Fibroblast of lung (primary cell): ENCODE results near the gene POPDC3. TPM values are rescaled to one million over a fixed set of nuclear protein-coding genes. Genes with fewer than 3 reads are reported as not detected.

Source experiments
- DNase-seq, 2 donors: peaks; one replicate each; pipeline versions ENCODE4 v3.0.0 to v3.0.0-alpha.2; 2010; ENCODE audit warnings: low read depth in 2 of 2
- H2AFZ ChIP-seq: 2 replicates; pipeline ENCODE4 v1.5.1; 2012; ENCODE audit warnings: low read length, control low read depth, inconsistent platforms
- H3K27ac ChIP-seq: 2 replicates; pipeline ENCODE4 v1.5.1; 2011; ENCODE audit warnings: low read length, control low read depth; ENCODE audit not compliant: insufficient read depth
- H3K27me3 ChIP-seq: 2 replicates; pipeline ENCODE4 v1.5.1; 2011; ENCODE audit warnings: mild to moderate bottlenecking, low read length; ENCODE audit not compliant: control insufficient read depth, insufficient read depth
- H3K36me3 ChIP-seq: 2 replicates; pipeline ENCODE4 v1.5.1; 2011; ENCODE audit warnings: low read length; ENCODE audit not compliant: control insufficient read depth, insufficient read depth
- H3K4me1 ChIP-seq: 2 replicates; pipeline ENCODE4 v1.5.1; 2011; ENCODE audit warnings: low read length; ENCODE audit not compliant: control insufficient read depth, insufficient read depth; ENCODE audit errors: extremely low read depth
- H3K4me2 ChIP-seq: 2 replicates; pipeline ENCODE4 v1.5.1; 2011; ENCODE audit warnings: low read length, control low read depth; ENCODE audit not compliant: insufficient read depth; ENCODE audit errors: extremely low read depth
- H3K4me3 ChIP-seq, 4 experiments: fragments of 200-600 bp in 1 of 4; sonication (generic) in 1 of 4; replicated peaks in 1 of 4; 2 replicates each; pipeline ENCODE4 v1.5.1; 2011 to 2016; ENCODE audit warnings: low read length in 4 of 4, low read depth in 3 of 4, mild to moderate bottlenecking in 3 of 4, control low read depth in 2 of 4, inconsistent platforms in 1 of 4, mixed read lengths in 1 of 4; ENCODE audit not compliant: insufficient read depth in 1 of 4; ENCODE audit errors: control extremely low read depth in 1 of 4
- H3K79me2 ChIP-seq: 2 replicates; pipeline ENCODE4 v1.5.1; 2012; ENCODE audit warnings: mild to moderate bottlenecking, low read length, inconsistent platforms; ENCODE audit not compliant: control insufficient read depth, insufficient read depth
- H3K9ac ChIP-seq: 2 replicates; pipeline ENCODE4 v1.5.1; 2011; ENCODE audit warnings: mild to moderate bottlenecking, low read length, control low read depth; ENCODE audit not compliant: insufficient read depth
- H3K9me3 ChIP-seq: 2 replicates; pipeline ENCODE4 v1.5.1; 2012; ENCODE audit warnings: low read depth, low read length; ENCODE audit not compliant: control insufficient read depth, insufficient read depth
- H4K20me1 ChIP-seq: 2 replicates; pipeline ENCODE4 v1.5.1; 2011; ENCODE audit warnings: low read length; ENCODE audit not compliant: control insufficient read depth, insufficient read depth; ENCODE audit errors: extremely low read depth
- EZH2 ChIP-seq: IDR thresholded peaks from 2 replicates; pipeline ENCODE4 v1.5.1; 2012; ENCODE audit warnings: low read length, control low read depth, mild to moderate bottlenecking; ENCODE audit errors: missing control alignments
- polyA plus RNA-seq, 2 donors: library from polyadenylated mRNA; depleted of rRNA in 1 of 2; stranded (reverse) in 1 of 2; unstranded in 1 of 2; fragments of >200 nt; gene quantifications; 2 replicates each; pipeline ENCODE4 v1.2.1, GENCODE V29; 2011 to 2012; ENCODE audit warnings: missing spikeins in 1 of 2
- total RNA-seq: library from RNA; depleted of rRNA; stranded (reverse); fragments of >200 nt; gene quantifications from 2 replicates; pipeline ENCODE4 v1.2.1, GENCODE V29; 2014
- TF ChIP-seq, protein P1 (sequence below), 2 donors: IDR thresholded peaks in 1 of 2; conservative IDR thresholded peaks in 1 of 2; 1 replicate in 1 of 2; 2 replicates in 1 of 2; pipeline ENCODE4 v1.5.1; 2011 to 2012; ENCODE audit warnings: low read length in 2 of 2, control low read depth in 1 of 2, inconsistent platforms in 1 of 2, low read depth in 1 of 2, mild to moderate bottlenecking in 1 of 2

The POPDC3 gene
- total and polyA plus RNA-seq, 2 donors (not counting 1 experiment from before 2014, with no cell fraction given), result 14.2 to 18.1 TPM

DNA sequence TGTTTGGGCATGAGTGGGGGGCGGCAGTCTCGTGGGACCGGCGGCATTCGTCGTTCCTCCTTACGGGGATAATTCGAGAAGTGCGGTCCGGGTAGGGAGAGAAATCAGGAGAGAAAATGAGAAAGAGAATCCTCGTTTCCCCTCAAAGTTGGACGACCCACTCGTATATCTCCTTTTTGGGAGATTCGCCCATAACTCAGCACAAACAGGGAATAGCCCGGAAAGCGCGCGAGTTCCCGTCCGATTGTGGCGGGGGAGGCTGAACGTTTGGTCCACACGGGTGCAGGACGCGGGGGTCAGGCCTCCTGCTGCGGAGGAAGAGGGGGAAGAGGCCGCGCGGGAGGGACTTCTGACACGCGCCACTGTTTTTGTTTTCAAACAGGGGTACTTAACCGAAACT is 42.4 kb downstream of the POPDC3 start:
- H2AFZ ChIP-seq, result peak overlapping the region; percentile 82
- H3K4me1 ChIP-seq, result no peaks in the 10 kb centered on the region
- peak overlapping the region; percentile 72 for H3K9ac ChIP-seq
- peak overlapping the region; percentile 98 for H3K4me2 ChIP-seq
- no peaks in the 10 kb centered on the region for H3K79me2 ChIP-seq
- no peaks in the 10 kb centered on the region for H3K27me3 ChIP-seq
- no peak overlapping the region for H3K27ac ChIP-seq
- TF ChIP-seq EZH2, result no peak
- TF ChIP-seq, protein P1, sequence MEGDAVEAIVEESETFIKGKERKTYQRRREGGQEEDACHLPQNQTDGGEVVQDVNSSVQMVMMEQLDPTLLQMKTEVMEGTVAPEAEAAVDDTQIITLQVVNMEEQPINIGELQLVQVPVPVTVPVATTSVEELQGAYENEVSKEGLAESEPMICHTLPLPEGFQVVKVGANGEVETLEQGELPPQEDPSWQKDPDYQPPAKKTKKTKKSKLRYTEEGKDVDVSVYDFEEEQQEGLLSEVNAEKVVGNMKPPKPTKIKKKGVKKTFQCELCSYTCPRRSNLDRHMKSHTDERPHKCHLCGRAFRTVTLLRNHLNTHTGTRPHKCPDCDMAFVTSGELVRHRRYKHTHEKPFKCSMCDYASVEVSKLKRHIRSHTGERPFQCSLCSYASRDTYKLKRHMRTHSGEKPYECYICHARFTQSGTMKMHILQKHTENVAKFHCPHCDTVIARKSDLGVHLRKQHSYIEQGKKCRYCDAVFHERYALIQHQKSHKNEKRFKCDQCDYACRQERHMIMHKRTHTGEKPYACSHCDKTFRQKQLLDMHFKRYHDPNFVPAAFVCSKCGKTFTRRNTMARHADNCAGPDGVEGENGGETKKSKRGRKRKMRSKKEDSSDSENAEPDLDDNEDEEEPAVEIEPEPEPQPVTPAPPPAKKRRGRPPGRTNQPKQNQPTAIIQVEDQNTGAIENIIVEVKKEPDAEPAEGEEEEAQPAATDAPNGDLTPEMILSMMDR (conservative IDR thresholded peaks at IDR 0.05 in 1 of 2, IDR thresholded peaks at IDR 0.05 in 1 of 2; ENCODE audit: low read depth in 1 of 2, low read length in 2 of 2), result no peak
- no peaks in the 10 kb centered on the region for H4K20me1 ChIP-seq
- no peaks in the 10 kb centered on the region for H3K36me3 ChIP-seq
- peak overlapping the region; percentile 68 to 83 (median 69) for H3K4me3 ChIP-seq
- peak; percentile 12 to 17 for DNase-seq
- no peaks in the 10 kb centered on the region for H3K9me3 ChIP-seq

DNA sequence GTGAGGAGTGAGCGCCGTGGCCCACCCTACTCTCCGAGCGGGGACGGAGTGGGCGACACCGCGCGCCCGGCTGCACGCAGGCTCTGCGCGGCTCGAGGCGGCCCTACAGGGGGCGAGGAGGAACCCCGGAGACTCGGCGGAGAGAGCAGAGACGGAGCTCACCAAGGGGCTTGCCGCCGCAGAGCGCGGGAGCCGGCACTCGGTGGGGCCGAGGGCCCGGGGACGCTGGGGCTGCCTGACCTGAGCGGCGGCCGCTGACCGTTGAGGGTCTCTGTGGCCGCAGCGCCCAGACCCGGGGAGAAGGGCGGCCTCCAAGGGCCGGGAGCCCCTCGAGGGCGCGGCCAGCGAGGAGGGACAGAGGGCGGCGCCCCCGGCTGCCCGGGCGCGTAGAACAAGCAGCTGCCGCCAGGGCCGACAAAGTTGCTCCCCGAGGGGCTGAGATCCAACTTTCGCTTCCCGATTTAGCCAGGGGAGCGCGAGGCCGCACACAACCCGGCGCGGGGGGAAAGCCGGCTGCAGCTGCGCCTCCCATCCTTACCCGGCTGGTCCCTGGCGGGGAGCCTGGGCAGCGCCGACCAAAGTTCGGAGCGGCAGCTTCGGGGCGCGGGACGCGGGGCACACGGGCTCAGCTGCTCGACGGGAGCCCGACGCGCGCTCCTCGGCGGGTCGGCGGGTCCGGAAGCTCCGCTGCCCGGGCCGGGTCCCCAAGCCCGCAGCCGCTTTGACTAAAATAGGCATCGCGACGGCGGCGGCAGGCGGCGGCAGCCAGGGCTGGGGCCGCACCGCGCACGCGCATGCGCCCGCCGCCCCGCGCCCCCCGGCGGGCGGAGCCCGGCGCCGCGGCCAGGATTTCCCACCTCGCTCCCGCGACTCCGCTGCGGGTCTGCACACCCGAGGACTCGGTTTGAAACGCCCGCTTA is 43.1 kb downstream of the POPDC3 start:
- no peaks in the 10 kb centered on the region for H3K4me1 ChIP-seq
- H3K27ac ChIP-seq, result peak overlapping the region; percentile 69
- H3K9me3 ChIP-seq, result no peaks in the 10 kb centered on the region
- peak overlapping the region; percentile 68 to 85 (median 76) for H3K4me3 ChIP-seq
- peak overlapping the region; percentile 72 for H3K9ac ChIP-seq
- H3K79me2 ChIP-seq, result no peaks in the 10 kb centered on the region
- H3K36me3 ChIP-seq, result no peaks in the 10 kb centered on the region
- DNase-seq, result peak; percentile 60 to 64
- no peaks in the 10 kb centered on the region for H4K20me1 ChIP-seq
- no peak for TF ChIP-seq EZH2
- TF ChIP-seq, protein P1 (conservative IDR thresholded peaks at IDR 0.05 in 1 of 2, IDR thresholded peaks at IDR 0.05 in 1 of 2; ENCODE audit: low read depth in 1 of 2, low read length in 2 of 2), result peak; percentile 13 to 14
- no peaks in the 10 kb centered on the region for H3K27me3 ChIP-seq
- H3K4me2 ChIP-seq, result peak overlapping the region; percentile 98
- peak overlapping the region; percentile 82 for H2AFZ ChIP-seq

DNA sequence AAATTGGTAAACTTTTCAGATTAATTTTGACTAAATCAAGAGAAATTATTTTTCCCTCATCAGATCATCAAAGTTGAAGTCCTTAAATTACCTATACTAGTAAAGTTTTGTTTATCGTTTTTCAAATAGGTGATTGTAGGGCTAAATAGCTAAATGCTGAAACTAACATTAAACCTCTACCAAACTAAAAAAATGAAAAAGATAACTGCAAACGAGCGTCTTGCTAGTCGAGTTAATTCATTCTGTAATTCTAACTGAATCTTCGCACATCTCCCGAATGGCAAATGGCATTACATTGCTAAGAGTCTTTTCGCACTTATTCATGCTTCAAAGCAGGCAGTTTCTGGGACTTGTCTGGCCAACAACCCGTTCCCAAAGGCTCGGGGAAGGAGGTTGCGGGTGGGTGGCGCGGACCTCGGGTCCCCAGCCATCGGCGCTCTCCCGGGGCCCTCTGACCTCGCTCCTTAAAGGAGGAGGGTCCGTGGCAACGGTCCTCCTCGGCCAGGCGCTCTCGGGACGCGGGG is 43.8 kb downstream of the POPDC3 start:
- Histone ChIP-seq H3K4me3 (peak overlapping the region; percentile 68 to 85 (median 76)), H3K27me3 (no peaks in the 10 kb centered on the region), H3K4me1 (no peaks in the 10 kb centered on the region), H3K27ac (peak overlapping the region; percentile 69), H3K4me2 (peak overlapping the region; percentile 83), H3K36me3 (no peaks in the 10 kb centered on the region), H3K9me3 (no peaks in the 10 kb centered on the region), H4K20me1 (no peaks in the 10 kb centered on the region), H3K9ac (peak overlapping the region; percentile 72), H3K79me2 (no peaks in the 10 kb centered on the region), H2AFZ (peak overlapping the region; percentile 66)
- TF ChIP-seq, protein P1 (conservative IDR thresholded peaks at IDR 0.05 in 1 of 2, IDR thresholded peaks at IDR 0.05 in 1 of 2; ENCODE audit: low read depth in 1 of 2, low read length in 2 of 2), result no peak
- no peak for TF ChIP-seq EZH2
- DNase-seq, result peak; percentile 24 to 57
